ENCODE results near the gene FAM120B. TPM values are rescaled to one million over a fixed set of nuclear protein-coding genes. Genes with fewer than 3 reads are reported as not detected.
A peak's percentile ranks its signal among the peaks of the same experiment; 100 is the strongest.

FAM120B gene
- total and polyA plus RNA-seq, 4 experiments from 2014 or later = 22.7 to 48.6 (median 40.1) TPM

GRCh38 chr6:170448751-170449630, 142.4 kb downstream of the FAM120B start:
- no peaks in the 10 kb centered on the region for H3K4me1 ChIP-seq (ENCODE audit: insufficient read depth, low read length)

DNA sequence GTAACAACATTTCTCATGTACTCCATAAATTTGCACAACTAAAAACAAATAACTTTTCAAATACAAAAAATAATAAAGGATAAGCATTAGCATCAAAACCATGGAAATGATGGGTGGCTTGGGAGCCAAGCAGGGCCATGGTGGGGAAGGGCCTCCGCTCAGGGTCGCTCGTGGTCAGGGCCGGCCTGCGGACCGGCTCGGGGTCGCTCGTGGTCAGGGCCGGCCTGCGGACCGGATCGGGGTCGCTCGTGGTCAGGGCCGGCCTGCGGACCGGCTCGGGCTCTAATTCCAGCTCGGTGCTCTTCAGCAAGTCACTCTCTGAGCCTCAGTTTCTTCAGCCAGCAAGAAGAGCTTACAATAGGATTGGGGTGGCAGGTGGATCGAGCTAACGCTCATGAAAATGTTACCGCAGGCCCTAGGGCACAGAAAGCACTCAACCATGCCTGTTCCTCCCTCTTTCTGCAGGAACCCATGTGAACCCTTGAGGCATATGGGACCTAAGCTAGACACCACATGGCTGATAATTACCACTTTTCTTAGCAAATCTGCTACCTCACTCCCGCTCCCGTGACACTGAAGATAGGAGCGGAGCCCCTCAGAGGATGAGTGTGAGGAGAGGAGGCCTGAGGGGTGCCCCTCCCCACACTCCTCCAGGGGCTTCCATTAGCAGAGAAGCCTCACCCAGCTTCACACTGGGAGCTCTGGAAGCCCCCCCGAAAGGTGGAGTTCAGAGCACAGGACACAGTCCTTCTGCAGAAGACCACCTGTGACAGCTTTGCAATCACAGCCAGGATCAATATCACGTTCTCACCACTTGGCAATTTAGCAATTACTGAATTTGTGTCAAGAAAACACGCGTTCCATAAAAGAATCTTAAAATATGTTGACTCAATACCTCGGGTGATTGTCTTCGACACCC, 143.5 kb downstream of the FAM120B start:
- H3K27me3 Mint-ChIP-seq = peaks cover 1 to 8% of the 10 kb centered on the region in 2 donors
- POLR2A ChIA-PET (ENCODE audit: partially characterized antibody) = no interaction called here
- intact Hi-C loops (cut with micrococcal nuclease) = no loop called here
- no peaks in the 10 kb centered on the region for H3K27me3 ChIP-seq (ENCODE audit: insufficient read depth, low read length)
- H3K27ac ChIP-seq (ENCODE audit: low read depth, low read length) = no peak overlapping the region
- H3K4me1 Mint-ChIP-seq = peaks cover 0 to 3% (median 0%) of the 10 kb centered on the region in 4 donors
- no peaks in the 10 kb centered on the region for H3K36me3 Mint-ChIP-seq
- H3K9me3 ChIP-seq (ENCODE audit: control insufficient read depth in 1 of 2, low read length in 2 of 2) = no peaks in the 10 kb centered on the region
- CTCF ChIA-PET (ENCODE audit: partially characterized antibody) = no interaction called here
- no peak overlapping the region for H3K4me3 Mint-ChIP-seq
- no peak overlapping the region for H3K27ac Mint-ChIP-seq
- H3K4me3 ChIP-seq (ENCODE audit: low read length in 2 of 2) = no peak overlapping the region
- no peaks in the 10 kb centered on the region for H3K36me3 ChIP-seq (ENCODE audit: insufficient read depth, low read length)
- no peaks in the 10 kb centered on the region for H3K4me1 ChIP-seq (ENCODE audit: insufficient read depth, low read length)
- no peaks in the 10 kb centered on the region for H3K9me3 Mint-ChIP-seq
- DNase-seq = no peak

More at GRCh38 chr6:170448751-170449630, 142.4 kb downstream of the FAM120B start:
- Mint-ChIP-seq H3K4me1 (no peaks in the 10 kb centered on the region), H3K36me3 (no peaks in the 10 kb centered on the region), H3K27me3 (peaks cover 0 to 8% of the 10 kb centered on the region in 2 donors), H3K9me3 (no peaks in the 10 kb centered on the region), H3K27ac (no peak overlapping the region), H3K4me3 (no peak overlapping the region)
- no peak for DNase-seq
- intact Hi-C loops (cut with micrococcal nuclease) = no loop called here
- no peaks in the 10 kb centered on the region for H3K36me3 ChIP-seq (ENCODE audit: insufficient read depth, low read length)
- no peaks in the 10 kb centered on the region for H3K27me3 ChIP-seq (ENCODE audit: insufficient read depth, low read length)
- H3K27ac ChIP-seq (ENCODE audit: low read depth, low read length) = no peak overlapping the region
- no peak overlapping the region for H3K4me3 ChIP-seq (ENCODE audit: low read length in 2 of 2)
- ChIA-PET CTCF (ENCODE audit: partially characterized antibody) (no interaction called here), POLR2A (ENCODE audit: partially characterized antibody) (no interaction called here)
- H3K9me3 ChIP-seq (ENCODE audit: control insufficient read depth in 1 of 2, low read length in 2 of 2) = no peaks in the 10 kb centered on the region

DNA sequence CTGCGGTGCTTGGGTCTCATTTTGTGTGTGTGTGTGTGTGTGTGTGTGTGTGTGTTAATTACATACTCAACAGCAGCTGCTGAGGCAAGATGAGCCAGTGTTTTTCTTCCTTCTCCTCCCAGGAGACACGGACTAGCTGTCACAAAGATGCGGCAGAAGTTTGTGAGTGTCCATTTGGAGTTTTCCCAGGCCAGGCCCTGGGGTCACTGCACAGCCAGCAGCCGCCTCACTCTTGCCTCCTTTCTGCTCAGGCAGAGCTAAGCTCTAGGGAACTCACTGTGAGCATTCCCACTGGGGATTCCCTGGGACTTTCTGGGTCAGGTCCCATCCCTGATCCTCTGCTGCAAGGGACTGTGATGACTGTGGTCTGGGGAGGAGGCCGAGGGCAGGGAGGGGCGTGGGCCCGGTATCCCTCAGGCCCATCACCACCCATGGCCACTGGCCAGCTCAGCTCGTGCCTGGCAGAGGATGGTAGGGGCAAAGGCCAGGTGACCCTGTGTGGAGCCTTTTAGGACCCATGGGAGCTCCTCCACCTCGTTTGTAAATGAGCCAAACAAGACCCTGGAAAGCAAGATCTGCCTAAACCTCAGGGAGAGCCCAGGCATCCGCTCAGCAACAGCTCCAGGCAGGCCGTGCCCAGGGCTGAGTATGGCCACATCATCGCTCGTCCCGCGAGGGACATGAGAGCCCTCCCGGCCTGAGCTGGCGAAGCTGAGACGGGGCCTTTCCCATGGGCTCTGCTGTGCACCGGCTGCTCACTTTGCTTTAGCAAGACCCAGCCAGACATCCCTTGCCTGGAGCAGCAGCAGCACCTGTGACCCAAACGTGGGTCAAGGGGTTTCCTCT, 144.6 kb downstream of the FAM120B start:
- H3K4me3 Mint-ChIP-seq = peak overlapping the region in 1 of 8 donors; percentile 38
- peaks cover 0 to 3% (median 0%) of the 10 kb centered on the region in 4 donors for H3K4me1 Mint-ChIP-seq
- no peaks in the 10 kb centered on the region for H3K36me3 ChIP-seq (ENCODE audit: insufficient read depth, low read length)
- H3K27ac ChIP-seq (ENCODE audit: low read depth, low read length) = no peak overlapping the region
- no peaks in the 10 kb centered on the region for H3K9me3 ChIP-seq (ENCODE audit: control insufficient read depth in 1 of 2, low read length in 2 of 2)
- peaks cover 3 to 8% of the 10 kb centered on the region in 2 donors for H3K27me3 Mint-ChIP-seq
- no peaks in the 10 kb centered on the region for H3K9me3 Mint-ChIP-seq
- no peak overlapping the region for H3K27ac Mint-ChIP-seq
- intact Hi-C loops (cut with micrococcal nuclease) = no loop called here
- H3K27me3 ChIP-seq (ENCODE audit: insufficient read depth, low read length) = no peaks in the 10 kb centered on the region
- DNase-seq = no peak
- H3K36me3 Mint-ChIP-seq = no peaks in the 10 kb centered on the region
- no peak overlapping the region for H3K4me3 ChIP-seq (ENCODE audit: low read length in 2 of 2)
- no peaks in the 10 kb centered on the region for H3K4me1 ChIP-seq (ENCODE audit: insufficient read depth, low read length)
- ChIA-PET POLR2A (ENCODE audit: partially characterized antibody) (no interaction called here), CTCF (ENCODE audit: partially characterized antibody) (no interaction called here)

DNA sequence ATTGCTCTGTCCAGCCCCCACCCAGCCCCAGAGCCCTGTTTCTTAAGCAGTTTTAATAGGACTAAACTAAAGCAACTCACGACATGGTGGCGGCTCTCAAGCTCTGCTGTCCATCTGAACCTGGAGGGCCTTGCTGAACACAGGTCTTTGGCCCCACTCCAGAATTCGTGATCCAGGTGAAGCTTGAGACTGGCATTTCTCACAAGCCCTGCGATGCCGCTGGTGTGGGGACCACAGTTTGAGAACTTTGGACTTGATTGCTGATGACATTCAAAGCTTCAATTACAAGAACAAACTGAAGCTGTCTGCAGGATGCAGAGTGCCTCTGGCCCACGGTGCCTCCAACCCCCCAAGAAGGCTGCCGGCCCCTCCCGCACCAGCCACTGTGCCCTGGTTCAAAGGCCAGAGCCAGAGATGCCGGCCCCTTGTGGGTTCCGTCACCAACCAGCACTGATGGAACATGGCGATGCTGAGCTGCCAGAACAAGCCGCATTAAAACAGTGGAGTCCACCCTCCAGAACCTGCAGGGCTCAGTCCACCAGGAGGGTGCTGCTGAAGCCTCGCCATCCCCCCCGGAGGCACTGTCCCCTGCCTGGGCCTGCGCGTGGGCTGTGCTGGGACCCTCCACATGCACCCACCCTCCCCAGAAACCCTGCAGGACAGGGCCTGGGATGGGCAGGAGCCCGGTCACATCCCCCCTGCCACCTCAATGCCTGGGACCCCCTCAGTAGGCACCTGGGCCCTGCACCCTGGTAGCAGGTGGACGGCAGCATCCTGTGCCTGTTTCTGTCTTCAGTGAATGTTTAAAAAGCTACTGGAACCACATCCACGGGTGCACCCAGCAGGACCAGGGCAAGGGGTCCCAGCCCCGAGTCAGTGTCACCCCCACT, 145.4 kb downstream of the FAM120B start:
- intact Hi-C loops (cut with micrococcal nuclease) = no loop called here
- Mint-ChIP-seq H3K27ac (no peak overlapping the region), H3K27me3 (peaks cover 3 to 5% of the 10 kb centered on the region in 2 donors)

GRCh38 chr6:170452767-170453545, 146.4 kb downstream of the FAM120B start:
- CTCF ChIA-PET (ENCODE audit: partially characterized antibody) = no interaction called here
- no peaks in the 10 kb centered on the region for H3K36me3 Mint-ChIP-seq
- peaks cover 0 to 3% (median 0%) of the 10 kb centered on the region in 4 donors for H3K4me1 Mint-ChIP-seq
- POLR2A ChIA-PET (ENCODE audit: partially characterized antibody) = no interaction called here
- Histone ChIP-seq H3K36me3 (ENCODE audit: insufficient read depth, low read length) (no peaks in the 10 kb centered on the region), H3K27ac (ENCODE audit: low read depth, low read length) (no peak overlapping the region), H3K4me1 (ENCODE audit: insufficient read depth, low read length) (no peaks in the 10 kb centered on the region), H3K4me3 (ENCODE audit: low read length in 2 of 2) (no peak overlapping the region), H3K9me3 (ENCODE audit: control insufficient read depth in 1 of 2, low read length in 2 of 2) (no peaks in the 10 kb centered on the region), H3K27me3 (ENCODE audit: insufficient read depth, low read length) (no peaks in the 10 kb centered on the region)
- H3K4me3 Mint-ChIP-seq = no peak overlapping the region
- intact Hi-C loops (cut with micrococcal nuclease) = no loop called here
- H3K9me3 Mint-ChIP-seq = peaks cover 0 to 2% (median 0%) of the 10 kb centered on the region in 8 donors
- peaks cover 3% of the 10 kb centered on the region in 2 donors for H3K27me3 Mint-ChIP-seq
- no peak overlapping the region for H3K27ac Mint-ChIP-seq
- DNase-seq = no peak

More for the DNA sequence above, 145.4 kb downstream of the FAM120B start:
- Histone ChIP-seq H3K4me1 (ENCODE audit: insufficient read depth, low read length) (no peaks in the 10 kb centered on the region), H3K36me3 (ENCODE audit: insufficient read depth, low read length) (no peaks in the 10 kb centered on the region), H3K4me3 (ENCODE audit: low read length in 2 of 2) (no peak overlapping the region), H3K27me3 (ENCODE audit: insufficient read depth, low read length) (no peaks in the 10 kb centered on the region), H3K27ac (ENCODE audit: low read depth, low read length) (no peak overlapping the region), H3K9me3 (ENCODE audit: control insufficient read depth in 1 of 2, low read length in 2 of 2) (no peaks in the 10 kb centered on the region)
- H3K9me3 Mint-ChIP-seq = peaks cover 0 to 1% (median 0%) of the 10 kb centered on the region in 8 donors
- H3K36me3 Mint-ChIP-seq = no peaks in the 10 kb centered on the region
- peak overlapping the region in 1 of 8 donors; percentile 38 for H3K4me3 Mint-ChIP-seq
- H3K4me1 Mint-ChIP-seq = peaks cover 0 to 3% (median 0%) of the 10 kb centered on the region in 4 donors
- ChIA-PET CTCF (ENCODE audit: partially characterized antibody) (no interaction called here), POLR2A (ENCODE audit: partially characterized antibody) (no interaction called here)
- no peak for DNase-seq

Measured in CD4-positive, alpha-beta memory T cell (primary cell).